Measurements from ENCODE around the gene WDR64.

WDR64 gene

DNA sequence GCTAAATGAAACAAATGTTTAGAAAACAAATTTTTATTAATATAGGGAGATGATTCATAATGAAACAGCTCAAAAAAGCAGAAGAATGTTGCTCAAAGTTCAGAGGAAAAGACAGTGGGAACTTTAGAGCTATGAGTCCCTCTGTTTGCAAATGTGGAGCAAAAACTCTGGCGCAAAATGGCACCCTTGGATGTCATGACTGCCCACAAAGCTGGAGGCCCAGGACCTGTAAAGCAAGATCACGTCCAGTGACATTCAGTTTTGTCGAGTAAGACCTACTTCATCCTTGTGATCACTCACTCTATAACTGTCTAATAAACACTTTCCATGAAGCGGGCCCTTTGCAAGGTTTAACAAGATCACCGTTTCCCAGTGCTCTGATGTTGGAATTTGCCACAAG, 186.8 kb downstream of the WDR64 start:
- DNase-seq (ENCODE audit: low read depth in 2 of 2): no peak

DNA sequence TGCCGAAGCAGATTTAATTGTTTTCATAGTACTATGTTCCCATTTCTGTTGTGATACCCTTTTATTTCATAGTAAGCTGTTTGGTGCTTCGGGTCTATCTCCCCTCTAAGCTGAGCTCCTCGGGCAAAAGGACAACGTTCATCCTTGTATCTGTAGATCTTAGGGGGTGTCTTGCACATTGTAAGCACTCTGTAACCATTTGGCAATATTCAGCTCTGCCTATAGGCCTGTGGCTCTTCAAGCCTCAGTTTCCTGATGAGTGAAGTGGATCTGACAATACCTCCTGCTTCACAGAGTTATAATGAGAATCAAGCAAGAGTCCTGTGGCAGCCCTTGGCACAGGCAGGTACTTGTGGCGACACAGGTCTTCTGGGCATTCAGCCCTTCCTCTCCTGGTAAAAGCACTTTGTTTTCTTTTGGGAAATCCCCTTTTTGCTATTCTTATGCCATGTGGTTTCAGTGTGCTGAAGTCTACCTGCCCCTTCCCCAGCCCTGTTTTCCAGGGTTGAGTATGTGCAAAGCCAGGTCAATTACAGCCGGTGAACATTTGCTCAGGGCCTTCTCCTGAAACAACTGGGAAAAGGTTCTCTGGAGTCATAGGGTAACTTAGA, 187.4 kb downstream of the WDR64 start:
- no peak for DNase-seq (ENCODE audit: low read depth in 2 of 2)

DNA sequence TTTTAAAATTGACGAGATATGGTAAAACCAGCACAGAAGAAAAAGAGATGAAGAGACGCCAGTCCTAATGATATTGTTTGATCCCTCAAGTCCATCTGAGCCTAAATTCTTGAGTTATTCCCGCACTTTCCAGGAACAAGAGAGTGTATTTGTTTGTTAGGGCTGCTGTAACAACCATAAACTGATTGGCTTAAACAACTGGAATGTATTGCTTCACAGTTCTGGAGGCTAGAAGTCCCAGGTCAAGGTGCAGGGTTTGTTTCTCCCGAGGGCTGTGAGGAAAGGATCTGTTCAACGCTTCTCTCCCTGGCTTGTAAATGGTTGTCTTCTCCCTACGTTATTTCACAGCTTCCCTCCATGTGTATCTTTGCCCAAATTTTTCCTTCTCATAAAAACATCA, 188.1 kb downstream of the WDR64 start:
- DNase-seq (ENCODE audit: low read depth in 2 of 2): no peak

DNA sequence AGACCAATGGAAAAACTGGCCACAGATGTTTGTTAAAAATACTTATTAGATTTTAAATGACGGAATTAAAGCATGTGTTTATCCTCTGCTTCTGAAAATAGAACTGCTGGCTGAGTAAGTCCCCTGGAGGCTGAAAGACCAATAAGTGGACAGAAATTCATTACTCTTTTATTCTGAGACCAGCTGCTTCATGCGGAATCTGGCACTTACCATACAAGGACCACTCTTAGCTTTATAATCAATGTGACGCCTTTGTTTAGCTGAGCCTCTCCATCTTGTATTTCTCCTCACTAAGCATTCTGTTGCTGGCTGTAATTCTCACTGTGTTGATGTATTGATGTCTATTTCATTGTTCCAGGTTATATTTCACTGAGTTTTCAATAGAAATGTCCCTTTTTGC, 189.6 kb downstream of the WDR64 start:
- DNase-seq (ENCODE audit: low read depth in 2 of 2): no peak

DNA sequence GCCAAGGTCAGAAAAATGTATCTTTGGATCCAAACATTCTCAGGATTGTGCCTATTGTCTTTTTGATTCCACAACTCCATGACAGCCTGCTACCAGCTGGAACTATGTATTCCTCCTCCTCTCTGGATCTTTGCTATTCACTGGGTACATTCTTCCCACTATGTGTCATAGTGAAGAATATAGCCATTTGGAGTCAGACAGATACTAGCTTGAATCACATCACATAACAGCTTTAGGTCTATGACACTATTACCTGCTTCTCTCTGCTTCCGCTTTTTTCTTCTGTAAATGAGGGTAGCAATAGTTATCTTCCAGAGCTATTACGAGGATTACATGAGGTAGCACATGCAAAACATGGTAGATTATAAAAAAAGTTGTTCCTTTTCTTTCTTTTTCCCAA, 190.5 kb downstream of the WDR64 start:
- no peak for DNase-seq (ENCODE audit: low read depth in 2 of 2)

DNA sequence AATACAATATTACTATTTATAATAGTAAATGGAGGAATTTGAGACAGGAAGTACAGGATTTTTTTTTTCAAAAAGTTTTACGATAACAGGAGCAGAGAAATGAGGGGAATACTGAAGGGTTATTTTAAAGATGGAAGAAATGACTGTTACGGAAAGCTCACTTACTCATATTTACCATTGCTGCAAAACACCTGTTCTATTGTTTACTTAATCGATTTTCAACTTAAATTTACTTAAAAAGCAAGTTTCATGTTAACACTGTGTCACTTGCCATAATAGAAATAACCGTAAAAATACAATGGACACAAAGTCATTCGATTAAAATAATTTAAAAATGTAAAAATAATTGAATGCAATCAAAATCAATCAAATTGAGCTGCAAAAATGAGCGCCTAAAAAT, 192.5 kb downstream of the WDR64 start:
- no peak for DNase-seq (ENCODE audit: low read depth in 2 of 2)

DNA sequence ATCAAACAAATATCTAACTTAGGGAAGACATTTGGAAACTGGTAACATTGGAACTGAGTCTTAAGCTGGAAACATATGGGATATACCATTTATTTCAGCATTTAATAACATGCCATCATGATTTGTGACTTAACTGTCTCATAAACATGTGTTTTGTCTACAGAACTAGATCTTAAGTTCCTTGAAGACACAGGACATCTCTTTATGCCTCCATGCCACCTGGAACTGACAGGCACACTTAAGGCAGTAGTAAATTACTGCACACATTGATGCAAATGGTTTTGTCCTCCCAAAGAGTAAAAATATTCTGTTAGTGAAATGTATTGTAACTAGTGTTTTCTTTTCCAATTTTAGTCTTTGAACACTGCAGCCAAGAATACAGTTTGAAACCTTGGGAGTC, 194.3 kb downstream of the WDR64 start:
- DNase-seq (ENCODE audit: low read depth in 2 of 2): no peak

DNA sequence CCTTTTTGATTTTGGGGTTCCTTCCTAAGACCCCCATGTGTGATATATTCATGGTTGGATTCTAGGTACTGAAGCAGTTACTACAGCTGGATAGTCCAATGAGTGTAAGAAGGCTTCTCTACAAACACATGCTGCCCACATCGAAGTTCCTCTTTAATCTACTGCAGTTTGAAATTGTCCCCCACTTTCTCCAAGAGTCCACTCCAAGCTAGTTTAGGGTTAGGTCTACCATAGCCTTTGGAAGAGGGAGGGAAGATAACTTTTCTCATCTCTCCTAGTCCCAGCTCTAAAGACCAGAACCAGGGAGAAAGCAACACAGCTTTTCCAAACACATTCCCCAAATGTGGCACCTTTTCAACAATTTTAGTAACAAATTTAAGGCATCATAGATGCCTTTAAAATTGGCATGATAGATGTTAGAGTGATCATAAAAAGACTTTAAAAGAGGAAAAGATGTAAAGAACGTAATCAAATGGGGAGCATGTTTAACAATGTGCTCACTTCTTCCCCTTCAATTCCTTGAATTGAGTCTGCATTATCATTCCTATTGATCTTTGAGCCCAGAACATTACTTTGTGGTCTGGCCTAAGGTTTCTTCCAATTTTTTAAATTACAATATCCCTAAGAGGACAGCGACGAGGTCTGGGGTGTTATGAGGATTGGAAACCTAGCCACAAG, 194.9 kb downstream of the WDR64 start:
- no peak for DNase-seq (ENCODE audit: low read depth in 2 of 2)

DNA sequence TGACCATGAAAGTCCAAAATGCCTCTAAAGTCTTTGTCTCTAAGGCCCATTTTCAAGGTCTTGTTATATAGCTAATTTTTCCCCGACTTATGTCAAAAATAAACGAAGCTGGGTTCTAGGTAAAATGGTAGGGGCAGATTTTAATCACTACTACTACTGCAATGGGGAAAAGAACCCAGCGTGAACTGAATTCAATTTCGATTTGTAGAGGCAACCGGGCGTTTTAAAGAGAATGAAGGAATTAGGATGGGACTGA, 195.4 kb downstream of the WDR64 start:
- DNase-seq (ENCODE audit: low read depth in 2 of 2): no peak

DNA sequence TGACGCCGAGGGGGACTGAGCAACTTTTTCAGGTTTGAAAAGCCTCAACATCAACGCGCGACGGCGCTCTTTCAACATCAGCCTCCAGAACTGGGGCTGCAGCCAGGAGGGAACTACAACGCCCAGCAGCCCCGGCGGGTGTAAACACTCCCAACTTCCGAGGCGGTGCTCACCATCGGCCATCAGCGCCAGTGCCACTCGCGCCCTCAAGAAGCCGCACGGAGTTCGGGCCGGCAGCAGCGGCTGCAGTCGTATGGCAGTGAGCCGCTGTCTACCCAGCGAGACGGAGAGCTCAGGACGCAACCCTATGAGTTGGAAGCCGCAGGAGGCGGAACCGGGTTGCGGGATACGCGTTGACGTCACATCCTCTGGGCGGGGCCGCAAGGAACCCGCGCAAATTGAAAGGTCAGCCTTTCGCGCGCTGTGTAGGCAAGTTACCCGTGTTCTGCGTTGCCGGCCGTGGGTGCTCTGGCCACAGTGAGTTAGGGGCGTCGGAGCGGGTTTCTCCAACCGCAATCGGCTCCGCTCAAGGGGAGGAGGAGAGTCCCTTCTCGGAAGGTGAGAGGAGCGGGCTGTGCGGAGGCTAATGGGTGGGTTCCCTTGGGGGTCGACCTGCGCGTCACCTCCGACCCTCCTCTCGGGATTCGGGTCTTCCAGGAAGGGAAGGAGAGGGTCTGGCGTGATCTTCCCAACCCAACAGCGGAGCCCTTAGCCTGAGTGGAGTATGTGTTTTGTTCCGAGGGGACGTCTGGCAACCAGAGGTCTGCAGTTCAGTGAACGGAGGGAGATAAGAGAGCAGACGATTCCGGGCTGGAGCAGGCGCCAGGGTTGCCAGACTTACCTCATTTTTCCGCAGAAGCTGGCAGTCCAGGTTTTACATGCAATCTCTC, 196.0 kb downstream of the WDR64 start, which contains the start of gene EXO1:
Gene EXO1 (plus strand): TSS at position 409 of the 890 bp plus-strand sequence. CDS start 2,222 bp downstream, outside the sequence.
- DNase-seq (ENCODE audit: low read depth in 2 of 2): peak; percentile 41 to 75

DNA sequence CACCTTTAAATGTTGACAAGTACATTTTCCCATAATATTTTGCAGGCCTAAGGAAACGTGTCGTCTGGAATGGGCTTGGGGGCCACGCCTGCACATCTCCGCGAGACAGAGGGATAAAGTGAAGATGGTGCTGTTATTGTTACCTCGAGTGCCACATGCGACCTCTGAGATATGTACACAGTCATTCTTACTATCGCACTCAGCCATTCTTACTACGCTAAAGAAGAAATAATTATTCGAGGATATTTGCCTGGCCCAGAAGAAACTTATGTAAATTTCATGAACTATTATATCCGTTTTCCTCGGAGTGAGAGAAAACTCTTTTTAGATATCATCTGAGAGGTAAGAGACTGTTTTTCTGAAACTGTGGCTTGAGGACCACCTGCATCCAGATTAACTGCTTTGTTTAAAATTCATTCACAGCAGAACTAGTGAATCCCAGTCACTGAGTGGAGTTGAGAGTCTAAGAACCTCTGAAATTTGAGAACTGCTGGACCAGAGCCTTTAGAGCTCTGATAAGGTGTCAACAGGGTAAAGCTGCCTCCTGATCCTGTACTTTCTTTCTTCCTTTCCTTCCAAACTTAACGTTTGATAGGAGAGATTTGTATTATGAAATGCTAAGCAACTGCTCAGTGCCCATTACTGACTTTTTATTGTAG, 196.7 kb downstream of the WDR64 start:
- DNase-seq (ENCODE audit: low read depth in 2 of 2): no peak

DNA sequence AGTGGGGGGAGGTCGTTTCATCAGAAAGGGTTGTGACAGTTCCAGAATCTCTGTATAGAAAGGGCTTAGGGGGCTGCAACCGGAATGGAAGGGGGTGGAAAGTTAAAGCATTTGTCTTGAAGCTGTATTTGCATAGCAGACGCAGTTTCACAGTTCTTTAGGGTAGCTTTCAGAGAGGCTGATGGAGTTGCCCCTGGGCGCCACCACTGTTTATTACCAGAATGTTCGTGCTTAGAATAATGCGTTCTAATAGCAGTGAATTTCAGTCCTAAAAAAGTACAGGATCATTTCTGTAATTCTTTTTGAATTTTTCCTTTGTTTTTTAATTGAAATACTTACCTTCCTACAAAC, 197.2 kb downstream of the WDR64 start:
- no peak for DNase-seq (ENCODE audit: low read depth in 2 of 2)
